ENCODE measurements around the gene RBM23. TPM values are rescaled to one million over a fixed set of nuclear protein-coding genes. Genes with fewer than 3 reads are reported as not detected.
"Not testable (repeated sequence)": the region's sequence is repeated elsewhere in the genome, so short reads cannot be mapped to it uniquely, and the experiment has no call there.

RBM23 gene
- total and polyA plus RNA-seq, 10 of the 15 experiments (the other 5 are each of a cell fraction or from before 2014, with no cell fraction given): 54.0 to 72.6 (median 61.3) TPM

GRCh38 chr14:22861651-22862050, 57.3 kb downstream of the RBM23 start (continued):
- no peak for TF ChIP-seq REST (IDR thresholded peaks at IDR 0.05; ENCODE audit: low read depth, low read length)
- no peak for TF ChIP-seq USF2 (IDR thresholded peaks at IDR 0.05; ENCODE audit: borderline replicate concordance, low read depth, low read length)
- TF ChIP-seq FOXK2 (IDR thresholded peaks at IDR 0.05): no peak
- TF ChIP-seq ZSCAN29 (IDR thresholded peaks at IDR 0.05): no peak
- TF ChIP-seq, protein P1, sequence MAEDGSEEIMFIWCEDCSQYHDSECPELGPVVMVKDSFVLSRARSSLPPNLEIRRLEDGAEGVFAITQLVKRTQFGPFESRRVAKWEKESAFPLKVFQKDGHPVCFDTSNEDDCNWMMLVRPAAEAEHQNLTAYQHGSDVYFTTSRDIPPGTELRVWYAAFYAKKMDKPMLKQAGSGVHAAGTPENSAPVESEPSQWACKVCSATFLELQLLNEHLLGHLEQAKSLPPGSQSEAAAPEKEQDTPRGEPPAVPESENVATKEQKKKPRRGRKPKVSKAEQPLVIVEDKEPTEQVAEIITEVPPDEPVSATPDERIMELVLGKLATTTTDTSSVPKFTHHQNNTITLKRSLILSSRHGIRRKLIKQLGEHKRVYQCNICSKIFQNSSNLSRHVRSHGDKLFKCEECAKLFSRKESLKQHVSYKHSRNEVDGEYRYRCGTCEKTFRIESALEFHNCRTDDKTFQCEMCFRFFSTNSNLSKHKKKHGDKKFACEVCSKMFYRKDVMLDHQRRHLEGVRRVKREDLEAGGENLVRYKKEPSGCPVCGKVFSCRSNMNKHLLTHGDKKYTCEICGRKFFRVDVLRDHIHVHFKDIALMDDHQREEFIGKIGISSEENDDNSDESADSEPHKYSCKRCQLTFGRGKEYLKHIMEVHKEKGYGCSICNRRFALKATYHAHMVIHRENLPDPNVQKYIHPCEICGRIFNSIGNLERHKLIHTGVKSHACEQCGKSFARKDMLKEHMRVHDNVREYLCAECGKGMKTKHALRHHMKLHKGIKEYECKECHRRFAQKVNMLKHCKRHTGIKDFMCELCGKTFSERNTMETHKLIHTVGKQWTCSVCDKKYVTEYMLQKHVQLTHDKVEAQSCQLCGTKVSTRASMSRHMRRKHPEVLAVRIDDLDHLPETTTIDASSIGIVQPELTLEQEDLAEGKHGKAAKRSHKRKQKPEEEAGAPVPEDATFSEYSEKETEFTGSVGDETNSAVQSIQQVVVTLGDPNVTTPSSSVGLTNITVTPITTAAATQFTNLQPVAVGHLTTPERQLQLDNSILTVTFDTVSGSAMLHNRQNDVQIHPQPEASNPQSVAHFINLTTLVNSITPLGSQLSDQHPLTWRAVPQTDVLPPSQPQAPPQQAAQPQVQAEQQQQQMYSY (CRISPR knock-in tag; IDR thresholded peaks at IDR 0.05): no peak
- no peak for TF ChIP-seq PML (IDR thresholded peaks at IDR 0.05; ENCODE audit: low read length)
- TF ChIP-seq, protein P2, sequence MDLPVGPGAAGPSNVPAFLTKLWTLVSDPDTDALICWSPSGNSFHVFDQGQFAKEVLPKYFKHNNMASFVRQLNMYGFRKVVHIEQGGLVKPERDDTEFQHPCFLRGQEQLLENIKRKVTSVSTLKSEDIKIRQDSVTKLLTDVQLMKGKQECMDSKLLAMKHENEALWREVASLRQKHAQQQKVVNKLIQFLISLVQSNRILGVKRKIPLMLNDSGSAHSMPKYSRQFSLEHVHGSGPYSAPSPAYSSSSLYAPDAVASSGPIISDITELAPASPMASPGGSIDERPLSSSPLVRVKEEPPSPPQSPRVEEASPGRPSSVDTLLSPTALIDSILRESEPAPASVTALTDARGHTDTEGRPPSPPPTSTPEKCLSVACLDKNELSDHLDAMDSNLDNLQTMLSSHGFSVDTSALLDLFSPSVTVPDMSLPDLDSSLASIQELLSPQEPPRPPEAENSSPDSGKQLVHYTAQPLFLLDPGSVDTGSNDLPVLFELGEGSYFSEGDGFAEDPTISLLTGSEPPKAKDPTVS (IDR thresholded peaks at IDR 0.05; ENCODE audit: low read depth, low read length): no peak
- no peak for TF ChIP-seq EGR1 (IDR thresholded peaks at IDR 0.05; ENCODE audit: borderline replicate concordance in 1 of 2, low read depth in 2 of 2, low read length in 2 of 2)

GRCh38 chr14:22860377-22860776, 58.6 kb downstream of the RBM23 start:
- H3K4me1 ChIP-seq (ENCODE audit: control insufficient read depth, insufficient read depth, low read length); H3K27ac ChIP-seq (ENCODE audit: control insufficient read depth, insufficient read depth); BruUV-seq (replicated peaks); H3K36me3 ChIP-seq (ENCODE audit: control insufficient read depth in 2 of 2, insufficient read depth in 2 of 2, low read length in 1 of 2); H2AFZ ChIP-seq (ENCODE audit: control insufficient read depth, low read depth, low read length); intact Hi-C loops (cut with micrococcal nuclease; ENCODE audit: unreplicated experiment); H3K79me2 ChIP-seq (ENCODE audit: control insufficient read depth, insufficient read depth, low read length); FAIRE-seq; H3K4me2 ChIP-seq (ENCODE audit: control insufficient read depth, insufficient read depth); H3K9me3 ChIP-seq (replicated peaks; ENCODE audit: control insufficient read depth, insufficient read depth, low read length); ATAC-seq; in situ Hi-C loops (cut with MboI); H3K4me3 ChIP-seq; H4K20me1 ChIP-seq (ENCODE audit: control insufficient read depth, insufficient read depth); H3K27me3 ChIP-seq (replicated peaks in 1 of 2; ENCODE audit: control insufficient read depth in 2 of 2, insufficient read depth in 2 of 2, low read length in 1 of 2); DNase-seq (ENCODE audit: low read depth, low spot score); H3K9ac ChIP-seq (ENCODE audit: control insufficient read depth, insufficient read depth, low read length): not testable (repeated sequence)
- POLR2A ChIA-PET: interaction anchor here (0.7 to 0.8 kb wide), 3 partner anchors 36 to 113 kb away, joined by 3 to 5 read pairs (median 3); no protein-coding TSS in a partner anchor
- RAD21 ChIA-PET (ENCODE audit: unreplicated experiment): interaction anchor here (0.6 to 1.8 kb wide), 5 partner anchors 11 to 57 kb away, joined by 3 to 6 read pairs (median 3); no protein-coding TSS in a partner anchor
- CTCF ChIA-PET: interaction anchor here (0.6 to 4.2 kb wide), 10 partner anchors 12 to 470 kb away, joined by 3 to 29 read pairs (median 4); partner anchors contain the start of gene LRP10
- WGBS (ENCODE audit: insufficient coverage, insufficient replicate concordance, low lambda C conversion rate, missing lambda C conversion rate): 72% methylated on average over 3 of the region's 3 CpGs
- SMC1A ChIA-PET (ENCODE audit: uncharacterized antibody, unreplicated experiment): interaction anchor here (0.6 to 3.9 kb wide), 8 partner anchors 28 to 290 kb away, joined by 3 to 16 read pairs (median 3); no protein-coding TSS in a partner anchor

Data from GM12878 (cell line).